Myocyte (in vitro differentiated cells): ENCODE measurements around the gene ILF2. TPM values are rescaled to one million over a fixed set of nuclear protein-coding genes. Genes with fewer than 3 reads are reported as not detected.
"Not testable (repeated sequence)": the region's sequence is repeated elsewhere in the genome, so short reads cannot be mapped to it uniquely, and the experiment has no call there.

Experiments
- DNase-seq: peaks from one replicate; pipeline ENCODE4 v3.0.0-alpha.2; 2012; ENCODE audit warnings: low read depth
- polyA plus RNA-seq: library from polyadenylated mRNA; unstranded; fragments of >200 nt; gene quantifications from one replicate; pipeline ENCODE4 v1.2.1, GENCODE V29; 2012; ENCODE audit warnings: missing spikeins
- total RNA-seq: library from RNA; depleted of rRNA; stranded (reverse); fragments of >200 nt; gene quantifications from 2 replicates; pipeline ENCODE4 v1.2.3, GENCODE V29; 2014

ILF2 gene
- total RNA-seq, result 180 and 189 TPM in 2 replicates
- polyA plus RNA-seq, result 167 TPM

GRCh38 chr1:153670859-153671627 lies at the start of gene ILF2:
Gene ILF2 (minus strand): TSS chr1:153670993. CDS start chr1:153670922, 71 bp downstream.
- DNase-seq, result peak; percentile 99

DNA sequence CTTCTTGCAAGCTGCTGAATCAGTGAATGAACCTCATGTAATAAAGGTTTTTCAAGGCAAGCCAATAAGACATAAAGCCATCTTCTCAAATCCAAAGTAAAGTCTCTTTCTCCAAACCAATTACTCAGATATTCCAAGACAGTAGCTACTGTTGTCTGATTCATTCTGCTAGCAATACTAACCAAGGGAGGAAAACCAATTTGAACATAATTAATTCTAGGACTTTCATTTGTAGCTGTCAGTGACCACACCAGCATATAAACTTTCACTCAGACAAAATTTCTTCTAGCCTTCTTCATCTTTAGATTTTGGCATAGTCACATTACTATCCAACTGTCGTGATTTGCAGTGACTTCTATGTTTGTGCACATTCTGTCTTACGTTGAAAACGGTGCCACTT lies 46.5 kb upstream of the ILF2 start:
- DNase-seq, result no peak

DNA sequence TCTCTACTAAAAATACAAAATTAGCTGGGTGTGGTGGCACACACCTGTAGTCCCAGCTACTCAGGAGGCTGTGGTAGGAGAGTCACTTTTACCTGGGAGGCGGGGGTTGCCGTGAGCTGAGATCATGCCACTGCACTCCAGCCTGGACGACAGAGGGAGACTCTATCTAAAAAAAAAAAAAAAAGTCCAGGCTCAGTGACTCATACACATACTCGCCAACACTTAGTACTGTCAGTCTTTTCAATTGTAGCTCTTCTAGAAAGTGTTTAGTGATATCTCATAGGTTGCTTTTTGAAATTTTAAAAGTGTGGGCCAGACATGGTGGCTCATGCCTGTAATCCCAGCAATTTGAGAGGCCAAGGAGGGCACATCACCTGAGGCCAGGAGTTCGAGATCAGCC lies 45.4 kb upstream of the ILF2 start:
- DNase-seq, result not testable (repeated sequence)

- DNase-seq, result no peak
Measured at GRCh38 chr1:153711026-153711425, 40.2 kb upstream of the ILF2 start.

- DNase-seq, result no peak
Measured at GRCh38 chr1:153705484-153705883, 34.7 kb upstream of the ILF2 start.

- no peak for DNase-seq
Measured at GRCh38 chr1:153699768-153700167, 29.0 kb upstream of the ILF2 start.

DNA sequence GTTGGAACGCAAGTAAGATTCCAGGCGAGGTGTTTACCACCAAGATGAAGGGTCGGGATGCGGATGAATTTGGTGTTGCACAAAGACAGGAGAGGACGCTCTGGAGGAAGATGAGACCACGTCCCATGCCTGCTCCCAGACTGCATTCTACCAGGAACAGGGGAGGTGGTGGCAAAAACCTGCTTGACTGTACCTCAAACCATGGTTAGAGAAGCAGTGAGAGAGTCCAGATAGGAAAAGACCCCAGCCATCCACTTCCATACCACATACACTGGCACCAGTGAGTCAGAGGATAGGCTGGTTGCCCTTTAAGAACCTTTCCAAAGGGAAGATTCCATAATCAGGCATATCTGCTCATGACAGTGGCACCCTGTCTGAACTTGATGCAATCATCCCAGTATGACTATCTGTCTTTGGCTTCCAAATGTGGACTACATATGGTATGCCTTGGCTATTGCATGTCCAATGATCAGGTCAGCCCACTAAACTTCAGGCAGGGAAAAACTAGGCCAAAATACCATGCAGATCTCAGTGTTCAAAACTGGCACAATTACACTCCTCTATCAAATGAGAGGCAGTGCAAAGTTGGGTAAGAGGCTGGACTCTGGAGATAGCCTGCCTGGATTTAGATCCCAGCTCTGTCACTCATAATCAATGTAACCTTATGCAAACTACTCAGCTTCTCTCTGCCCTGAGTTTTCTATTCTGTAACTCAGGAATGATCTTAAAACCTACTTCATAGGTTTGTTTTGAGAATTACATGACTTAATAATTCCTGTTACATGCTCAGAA lies 28.3 kb upstream of the ILF2 start:
- DNase-seq, result no peak

DNA sequence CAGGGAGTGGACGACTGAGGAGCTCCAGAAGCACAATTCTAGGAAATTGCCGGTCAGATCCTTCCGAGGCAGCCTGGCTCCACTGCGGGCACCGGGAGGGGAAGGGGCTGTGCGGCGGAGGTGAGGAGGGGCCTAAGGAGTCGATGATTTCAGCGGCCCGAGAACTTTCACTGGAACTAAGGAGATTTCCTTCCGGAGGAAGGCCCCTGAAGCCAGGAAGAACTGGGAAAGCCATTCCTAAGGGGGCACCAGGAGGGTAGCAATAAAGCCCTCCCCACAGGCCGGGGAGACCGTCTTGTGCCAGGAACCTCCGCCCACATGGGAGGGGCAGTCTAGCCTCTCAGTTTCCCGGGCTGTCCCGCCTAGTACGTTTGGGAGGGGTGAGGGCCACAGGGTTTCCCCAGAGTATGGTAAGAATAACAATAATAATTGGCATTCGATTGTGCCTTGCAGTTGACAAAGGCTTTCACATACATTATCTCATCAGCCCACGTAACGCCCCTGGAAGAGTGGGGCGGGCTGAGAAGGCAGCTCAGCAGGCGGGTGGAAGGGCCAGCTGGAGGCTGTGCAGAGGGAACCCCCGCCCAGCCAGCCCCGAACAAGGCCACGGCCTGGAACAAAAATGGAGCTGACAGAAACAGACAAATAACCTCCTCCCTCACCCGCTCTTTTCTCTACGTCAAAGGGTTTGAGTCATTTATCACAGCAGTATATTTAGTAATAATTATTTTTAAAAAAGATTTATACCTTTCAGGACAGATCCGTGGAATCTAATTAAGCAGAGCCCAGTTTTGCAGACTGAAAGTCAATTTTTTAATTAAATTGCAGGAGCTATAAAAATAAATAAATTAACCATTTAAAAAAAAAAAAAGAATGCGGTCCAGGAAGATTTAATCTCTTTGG lies 27.5 kb upstream of the ILF2 start:
- DNase-seq, result no peak

GRCh38 chr1:153697191-153698019 lies 26.6 kb upstream of the ILF2 start:
- no peak for DNase-seq

DNA sequence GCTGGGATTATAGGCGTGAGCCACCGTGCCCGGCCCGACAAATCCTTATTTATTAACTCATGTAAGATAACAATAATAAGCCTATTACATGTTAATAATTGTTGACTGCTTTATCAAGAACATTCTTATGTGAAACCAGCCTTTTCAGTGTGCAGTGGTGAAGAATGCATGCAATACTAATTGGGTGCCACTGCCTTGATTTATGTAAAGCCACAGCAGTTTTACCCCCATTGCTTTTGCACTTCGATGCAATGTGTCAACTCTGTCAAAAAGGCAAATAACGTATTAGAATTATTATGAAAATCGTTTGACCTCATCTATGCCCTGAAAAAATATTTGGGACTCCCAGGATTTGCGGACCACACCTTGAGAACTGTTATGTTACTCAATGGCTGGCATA lies 25.9 kb upstream of the ILF2 start:
- no peak for DNase-seq

DNA sequence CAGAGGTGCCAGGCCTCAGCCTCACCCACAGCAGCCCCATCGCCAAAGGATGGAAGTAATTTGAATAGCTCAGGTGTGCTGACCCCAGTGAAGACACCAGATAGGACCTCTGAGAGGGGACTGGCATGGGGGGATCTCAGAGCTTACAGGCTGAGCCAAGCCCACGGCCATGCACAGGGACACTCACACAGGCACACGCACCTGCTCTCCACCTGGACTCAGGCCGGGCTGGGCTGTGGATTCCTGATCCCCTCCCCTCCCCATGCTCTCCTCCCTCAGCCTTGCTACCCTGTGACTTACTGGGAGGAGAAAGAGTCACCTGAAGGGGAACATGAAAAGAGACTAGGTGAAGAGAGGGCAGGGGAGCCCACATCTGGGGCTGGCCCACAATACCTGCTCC lies 22.7 kb upstream of the ILF2 start:
- DNase-seq, result no peak

DNA sequence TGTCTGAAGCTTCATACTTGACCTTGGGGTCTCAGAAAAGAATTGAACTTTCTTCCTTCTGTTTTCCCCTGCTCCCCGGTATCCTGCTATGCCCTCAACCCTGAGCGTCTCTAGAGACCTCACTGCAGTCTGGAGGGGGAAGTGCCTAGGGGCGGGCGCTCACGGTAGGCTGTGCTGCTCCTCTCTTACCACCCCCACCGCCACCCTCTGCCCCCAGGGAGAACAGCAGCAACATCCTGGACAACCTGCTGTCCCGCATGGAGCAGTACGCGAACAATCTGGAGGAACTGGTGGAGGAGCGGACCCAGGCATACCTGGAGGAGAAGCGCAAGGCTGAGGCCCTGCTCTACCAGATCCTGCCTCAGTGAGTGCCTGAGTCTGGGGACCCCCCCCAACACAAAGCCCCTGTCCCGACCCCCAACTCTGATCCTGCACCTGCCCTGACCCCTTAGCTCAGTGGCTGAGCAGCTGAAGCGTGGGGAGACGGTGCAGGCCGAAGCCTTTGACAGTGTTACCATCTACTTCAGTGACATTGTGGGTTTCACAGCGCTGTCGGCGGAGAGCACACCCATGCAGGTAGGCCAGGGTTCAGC lies 18.0 kb upstream of the ILF2 start:
- DNase-seq, result no peak

GRCh38 chr1:153688276-153688675 lies 17.5 kb upstream of the ILF2 start:
- DNase-seq, result no peak

- no peak for DNase-seq
Measured at GRCh38 chr1:153687346-153688125, 16.7 kb upstream of the ILF2 start.

DNA sequence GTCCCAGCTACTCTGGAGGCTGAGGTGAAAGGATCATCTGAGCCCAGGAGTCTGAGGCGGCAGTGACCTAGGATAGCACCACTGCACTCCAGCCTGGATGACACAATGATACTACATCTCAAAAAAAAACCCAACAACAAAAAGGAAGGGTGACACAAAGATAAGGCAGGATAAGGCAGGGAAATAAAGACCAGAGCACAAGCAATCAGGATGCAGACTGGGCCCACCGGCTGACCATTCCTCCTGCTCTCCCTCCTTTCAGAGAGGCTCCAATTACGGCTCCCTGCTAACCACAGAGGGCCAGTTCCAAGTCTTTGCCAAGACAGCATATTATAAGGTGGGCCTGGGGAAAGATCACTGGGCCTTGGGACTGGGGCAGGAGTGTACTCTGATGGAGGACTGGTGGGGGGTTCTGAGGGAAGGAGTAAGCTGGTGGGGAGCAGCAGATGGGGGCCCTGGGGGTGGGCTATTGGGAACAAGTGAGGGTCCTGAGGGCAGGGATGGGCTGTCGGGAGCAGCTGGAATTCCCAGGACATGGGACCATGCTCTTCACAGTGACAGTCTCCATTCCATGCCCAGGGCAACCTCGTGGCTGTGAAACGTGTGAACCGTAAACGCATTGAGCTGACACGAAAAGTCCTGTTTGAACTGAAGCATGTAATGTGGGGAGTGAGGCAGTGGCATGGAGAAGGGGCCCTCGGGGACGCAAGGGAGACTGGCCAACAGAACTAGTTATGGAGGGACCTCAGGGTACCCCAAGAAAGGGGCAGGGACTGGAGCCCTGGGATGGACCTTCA lies 14.9 kb upstream of the ILF2 start:
- no peak for DNase-seq

GRCh38 chr1:153684892-153685291 lies 14.1 kb upstream of the ILF2 start:
- no peak for DNase-seq

DNA sequence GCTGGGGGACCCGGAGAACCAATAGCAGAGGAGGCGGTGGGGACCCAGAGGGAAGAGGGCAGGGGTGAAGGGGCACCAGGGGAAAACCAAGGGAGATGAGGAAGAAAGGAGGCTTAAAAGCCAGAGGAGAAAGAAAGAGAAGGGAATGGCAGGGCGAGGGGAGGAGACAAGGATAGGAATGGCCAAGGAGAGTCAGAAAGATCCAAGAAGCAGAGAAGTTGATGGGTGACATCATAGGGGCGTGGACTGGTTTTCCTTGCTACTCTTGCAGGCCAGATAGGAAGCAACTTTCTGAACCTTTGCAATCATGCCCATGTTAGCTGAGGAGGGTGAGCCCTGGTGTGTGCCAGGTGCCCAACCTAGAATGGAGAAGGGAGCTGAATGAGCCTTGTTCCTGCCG lies 13.1 kb upstream of the ILF2 start:
- DNase-seq, result no peak

GRCh38 chr1:153682730-153683129 lies 11.9 kb upstream of the ILF2 start:
- no peak for DNase-seq

DNA sequence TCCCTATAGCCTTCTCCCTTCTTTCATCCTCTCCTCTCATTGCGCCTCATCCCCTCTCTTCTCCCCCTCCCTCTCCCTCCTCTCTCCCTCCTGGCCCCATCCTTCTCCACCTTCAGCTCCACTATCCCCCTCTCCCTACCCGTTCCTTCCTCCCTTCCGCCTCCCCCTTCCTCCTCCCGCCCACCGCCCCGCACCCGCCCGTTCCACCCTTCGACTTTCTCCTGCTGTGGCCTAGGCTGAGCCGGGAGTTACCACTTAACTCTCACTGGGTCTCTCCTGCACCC lies 9.3 kb upstream of the ILF2 start:
- no peak for DNase-seq
